ENCODE results near the gene TAAR2.

Gene TAAR2

GRCh38 chr6:132624175-132624574, at the start of gene TAAR2:
Gene TAAR2, minus strand, starts transcription at chr6:132624275. Its CDS starts 0 bp downstream, at chr6:132624275.
- no peak for TF ChIP-seq CTCF (IDR thresholded peaks at IDR 0.05; ENCODE audit: control insufficient read depth, insufficient read depth, low read depth, low read length, missing control alignments)
- DNase-seq (ENCODE audit: low read depth) = no peak
- no peak within 1 kb of the TSS for H3K4me3 ChIP-seq (ENCODE audit: control insufficient read depth, low read depth, low read length)

GRCh38 chr6:132673376-132674094, 49.5 kb upstream of the TAAR2 start:
- no peak for DNase-seq (ENCODE audit: low read depth)
- no peak overlapping the region for H3K4me3 ChIP-seq (ENCODE audit: control insufficient read depth, low read depth, low read length)
- TF ChIP-seq CTCF (IDR thresholded peaks at IDR 0.05; ENCODE audit: control insufficient read depth, insufficient read depth, low read depth, low read length, missing control alignments) = no peak

- DNase-seq (ENCODE audit: low read depth) = no peak
- no peak overlapping the region for H3K4me3 ChIP-seq (ENCODE audit: control insufficient read depth, low read depth, low read length)
- TF ChIP-seq CTCF (IDR thresholded peaks at IDR 0.05; ENCODE audit: control insufficient read depth, insufficient read depth, low read depth, low read length, missing control alignments) = no peak
These were observed 47.2 kb upstream of the TAAR2 start for GRCh38 chr6:132671295-132671694.

GRCh38 chr6:132669690-132670291, 45.7 kb upstream of the TAAR2 start:
- no peak for DNase-seq (ENCODE audit: low read depth)
- peak; percentile 43 for TF ChIP-seq CTCF (IDR thresholded peaks at IDR 0.05; ENCODE audit: control insufficient read depth, insufficient read depth, low read depth, low read length, missing control alignments)
- no peak overlapping the region for H3K4me3 ChIP-seq (ENCODE audit: control insufficient read depth, low read depth, low read length)

- H3K4me3 ChIP-seq (ENCODE audit: control insufficient read depth, low read depth, low read length) = no peak overlapping the region
- no peak for TF ChIP-seq CTCF (IDR thresholded peaks at IDR 0.05; ENCODE audit: control insufficient read depth, insufficient read depth, low read depth, low read length, missing control alignments)
- DNase-seq (ENCODE audit: low read depth) = no peak
These were observed 42.0 kb upstream of the TAAR2 start for GRCh38 chr6:132666118-132666517.

- no peak overlapping the region for H3K4me3 ChIP-seq (ENCODE audit: control insufficient read depth, low read depth, low read length)
- no peak for TF ChIP-seq CTCF (IDR thresholded peaks at IDR 0.05; ENCODE audit: control insufficient read depth, insufficient read depth, low read depth, low read length, missing control alignments)
- no peak for DNase-seq (ENCODE audit: low read depth)
These were observed 40.4 kb upstream of the TAAR2 start for GRCh38 chr6:132664309-132665034.
